Endothelial cell of umbilical vein (primary cell): ENCODE measurements around the gene YIPF1.

Experiments
- FOS ChIP-seq: IDR thresholded peaks from 2 replicates; pipeline ENCODE4 v1.6.1; 2011; ENCODE audit warnings: mild to moderate bottlenecking, low read length, moderate library complexity, borderline replicate concordance; ENCODE audit not compliant: insufficient read depth
- POLR2AphosphoS5 ChIP-seq: IDR thresholded peaks from 2 replicates; pipeline ENCODE4 v1.6.1; 2012; ENCODE audit warnings: low read depth, mild to moderate bottlenecking, control low read depth, low read length, moderate library complexity; ENCODE audit not compliant: insufficient read depth
- TF ChIP-seq, protein P1 (sequence below), 2 donors: IDR thresholded peaks; 1 replicate in 1 of 2; 2 replicates in 1 of 2; pipeline ENCODE4 v1.5.1; 2011; ENCODE audit warnings: low read length in 2 of 2, mild to moderate bottlenecking in 2 of 2, moderate library complexity in 2 of 2, control low read depth in 1 of 2, inconsistent platforms in 1 of 2, low read depth in 1 of 2; ENCODE audit not compliant: insufficient read depth in 1 of 2; ENCODE audit errors: extremely low read depth in 1 of 2

DNA sequence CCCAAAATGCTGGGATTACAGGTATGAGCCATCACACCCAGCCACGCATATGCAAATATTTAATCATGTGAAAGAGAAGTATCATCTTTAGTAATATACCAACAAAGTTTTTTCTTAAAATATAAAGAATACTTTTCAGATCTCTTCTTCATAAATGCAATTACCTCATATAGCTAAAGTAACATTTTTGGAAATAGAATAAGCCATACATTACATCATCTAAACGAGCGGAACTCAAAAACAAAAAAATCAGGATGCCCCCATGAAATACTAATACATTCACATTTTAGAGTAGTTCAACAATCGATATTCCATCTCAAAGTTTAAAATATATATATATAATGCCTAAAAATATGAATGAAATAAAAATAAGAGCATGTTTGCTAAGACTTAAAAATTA, 56.2 kb downstream of the YIPF1 start:
- TF ChIP-seq POLR2AphosphoS5: no peak
- TF ChIP-seq FOS: no peak
- TF ChIP-seq, protein P1, sequence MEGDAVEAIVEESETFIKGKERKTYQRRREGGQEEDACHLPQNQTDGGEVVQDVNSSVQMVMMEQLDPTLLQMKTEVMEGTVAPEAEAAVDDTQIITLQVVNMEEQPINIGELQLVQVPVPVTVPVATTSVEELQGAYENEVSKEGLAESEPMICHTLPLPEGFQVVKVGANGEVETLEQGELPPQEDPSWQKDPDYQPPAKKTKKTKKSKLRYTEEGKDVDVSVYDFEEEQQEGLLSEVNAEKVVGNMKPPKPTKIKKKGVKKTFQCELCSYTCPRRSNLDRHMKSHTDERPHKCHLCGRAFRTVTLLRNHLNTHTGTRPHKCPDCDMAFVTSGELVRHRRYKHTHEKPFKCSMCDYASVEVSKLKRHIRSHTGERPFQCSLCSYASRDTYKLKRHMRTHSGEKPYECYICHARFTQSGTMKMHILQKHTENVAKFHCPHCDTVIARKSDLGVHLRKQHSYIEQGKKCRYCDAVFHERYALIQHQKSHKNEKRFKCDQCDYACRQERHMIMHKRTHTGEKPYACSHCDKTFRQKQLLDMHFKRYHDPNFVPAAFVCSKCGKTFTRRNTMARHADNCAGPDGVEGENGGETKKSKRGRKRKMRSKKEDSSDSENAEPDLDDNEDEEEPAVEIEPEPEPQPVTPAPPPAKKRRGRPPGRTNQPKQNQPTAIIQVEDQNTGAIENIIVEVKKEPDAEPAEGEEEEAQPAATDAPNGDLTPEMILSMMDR (IDR thresholded peaks at IDR 0.05; ENCODE audit: extremely low read depth in 1 of 2, insufficient read depth in 1 of 2, low read depth in 1 of 2, low read length in 2 of 2): no peak
